OCI-M2 (cell line): ENCODE measurements around the gene FAM151A.

Source experiments
- DNase-seq: peaks from one replicate; lab custom pipeline; 2025; ENCODE audit not compliant: unreplicated experiment; lab: John Stamatoyannopoulos, UW

The FAM151A gene

DNA sequence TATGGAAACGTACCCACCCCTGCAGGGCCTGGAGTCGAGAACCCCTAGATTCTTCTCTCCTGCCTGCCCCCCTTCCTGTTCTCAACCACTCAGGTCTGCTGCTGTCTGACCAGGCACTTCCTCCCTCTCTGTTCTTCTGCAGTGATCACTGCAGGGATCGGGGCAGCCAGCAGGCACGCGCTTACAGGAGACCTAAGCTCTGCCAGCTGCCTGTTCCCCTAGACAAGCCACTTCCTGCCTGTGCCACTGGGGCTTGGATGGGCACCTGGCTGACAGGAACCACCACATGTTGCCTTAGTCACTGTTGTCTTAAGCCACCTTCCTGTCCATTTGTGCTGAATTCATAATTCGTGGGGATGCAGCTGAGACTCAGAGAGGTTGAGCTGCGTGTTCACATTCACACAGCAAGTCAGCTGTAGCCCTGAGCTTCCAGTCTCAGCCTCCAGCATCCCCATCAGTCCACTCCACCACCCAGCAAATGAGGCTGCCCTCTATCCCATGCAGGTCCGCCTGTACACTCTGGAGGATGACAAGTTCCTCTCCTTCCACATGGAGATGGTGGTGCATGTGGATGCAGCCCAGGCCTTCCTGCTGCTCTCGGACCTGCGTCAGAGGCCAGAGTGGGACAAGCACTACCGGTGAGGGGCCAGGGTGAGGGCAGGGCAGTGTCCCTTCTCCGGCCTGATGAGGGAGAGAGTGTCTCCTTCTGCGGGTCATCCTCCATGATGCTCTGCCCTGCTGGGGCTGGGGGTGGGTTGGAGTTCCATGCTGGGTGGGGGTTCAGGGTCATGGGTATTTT lies 18.6 kb downstream of the FAM151A start:
- no peak for DNase-seq

DNA sequence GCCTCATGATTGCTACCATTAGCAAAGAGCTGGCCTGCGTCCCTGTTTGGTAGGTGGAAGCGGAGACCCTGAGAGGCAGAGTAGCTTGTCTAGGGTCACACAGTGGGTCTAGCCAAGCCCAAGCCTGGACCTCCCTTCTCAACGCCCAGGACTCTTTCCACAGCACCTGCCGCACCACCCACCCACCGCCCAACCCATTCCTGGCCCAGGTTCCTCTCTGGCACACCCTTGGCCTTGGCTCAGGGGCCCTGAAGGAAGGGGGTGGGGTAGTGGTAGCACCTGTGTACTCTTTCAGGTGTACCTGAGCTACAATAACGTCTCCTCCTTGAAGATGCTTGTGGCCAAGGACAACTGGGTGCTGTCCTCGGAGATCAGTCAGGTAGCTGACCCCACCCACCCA lies 19.3 kb downstream of the FAM151A start:
- no peak for DNase-seq

DNA sequence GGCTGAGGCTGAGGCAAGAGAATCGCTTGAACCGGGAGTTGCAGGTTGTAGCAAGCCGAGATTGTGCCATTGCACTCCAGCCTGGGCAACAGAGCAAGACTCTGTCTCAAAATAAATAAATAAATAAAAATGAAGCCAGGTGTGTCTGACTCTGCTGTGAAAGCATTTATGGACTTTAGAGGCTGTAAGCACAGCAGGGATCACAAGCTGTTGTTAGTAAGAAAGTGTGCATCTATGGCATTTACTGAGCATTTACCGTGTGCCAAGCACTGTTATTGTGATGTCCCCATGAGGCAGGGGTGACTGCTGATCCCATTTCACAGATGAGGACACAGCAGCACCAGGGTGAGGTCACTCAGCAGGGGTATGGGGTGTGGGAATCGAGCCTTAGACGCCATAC lies 20.1 kb downstream of the FAM151A start:
- DNase-seq, result no peak

DNA sequence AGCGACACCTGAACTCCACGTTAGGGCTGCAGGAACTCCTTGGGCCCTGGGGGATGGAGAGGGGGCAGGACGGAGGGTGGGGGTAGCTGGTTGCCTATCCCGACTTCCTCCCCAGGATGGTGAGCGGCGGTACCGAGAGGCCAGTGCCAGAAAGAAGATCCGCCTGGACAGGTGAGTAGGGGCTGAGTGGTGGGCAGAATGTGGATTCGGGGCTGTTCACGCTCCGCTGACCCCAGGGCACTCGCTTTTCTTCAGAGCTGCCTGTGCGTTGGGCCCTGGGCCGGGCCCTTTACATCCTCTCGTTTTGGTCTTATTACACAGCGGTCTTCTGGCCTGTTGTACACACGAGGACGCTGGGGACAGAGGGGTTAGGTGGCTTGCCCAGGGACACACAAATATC lies 20.8 kb downstream of the FAM151A start:
- no peak for DNase-seq

DNA sequence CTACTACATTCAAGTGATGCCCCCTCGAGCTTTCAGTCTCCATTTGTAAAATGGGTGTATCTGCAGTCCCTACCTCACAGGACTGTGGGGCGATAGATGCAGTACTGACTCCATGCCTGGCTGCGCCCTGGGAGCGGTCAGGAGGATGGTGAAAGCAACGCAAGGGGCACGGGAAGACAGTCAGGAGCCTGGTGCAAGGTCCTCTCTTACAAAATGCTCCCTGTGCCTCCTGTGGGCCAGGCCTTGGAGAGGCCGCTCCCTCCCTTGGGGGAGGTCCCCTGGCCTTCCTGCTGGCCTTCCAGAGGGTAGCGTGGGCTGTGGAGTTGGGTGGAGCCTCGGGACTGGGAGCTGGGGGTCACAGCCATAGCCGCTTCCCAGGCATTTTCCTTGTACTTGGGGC lies 21.6 kb downstream of the FAM151A start:
- DNase-seq, result no peak

DNA sequence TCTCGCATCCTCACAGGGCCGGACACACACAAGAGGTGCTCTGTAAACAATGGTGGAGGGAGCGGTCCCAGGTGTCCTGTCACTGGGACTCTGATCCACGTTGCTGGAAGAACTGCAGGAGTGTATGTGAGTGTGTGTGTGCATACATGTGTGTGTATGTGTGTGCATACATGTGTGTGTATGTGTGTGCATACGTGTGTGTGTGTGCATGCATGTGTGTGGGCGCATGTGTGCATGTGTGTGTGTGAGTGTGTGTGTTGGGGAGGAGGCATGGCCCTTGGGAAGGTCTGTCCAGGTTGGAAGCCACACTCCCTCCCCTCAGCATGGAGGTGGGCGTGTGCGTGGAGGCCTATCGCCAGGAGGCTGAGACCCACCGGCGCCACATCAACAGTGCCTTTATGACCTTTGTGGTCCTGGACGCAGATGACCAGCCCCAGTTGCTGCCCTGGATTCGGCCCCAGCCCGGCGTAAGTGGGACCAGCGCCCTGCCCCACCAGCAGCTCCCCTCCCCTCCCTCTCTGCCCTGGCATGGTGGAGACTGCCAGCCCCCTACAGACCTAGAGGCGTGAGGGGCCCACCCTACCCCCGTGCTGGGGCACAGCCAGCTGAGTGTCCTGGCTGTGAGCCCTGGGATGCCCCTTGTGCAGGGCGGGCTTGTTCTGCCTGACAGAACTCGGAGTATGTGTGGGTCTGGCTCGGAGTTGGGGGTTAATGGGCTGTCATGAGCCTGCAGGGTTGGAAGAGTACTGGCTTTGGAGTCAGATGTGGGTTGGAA lies 22.2 kb downstream of the FAM151A start:
- no peak for DNase-seq

DNA sequence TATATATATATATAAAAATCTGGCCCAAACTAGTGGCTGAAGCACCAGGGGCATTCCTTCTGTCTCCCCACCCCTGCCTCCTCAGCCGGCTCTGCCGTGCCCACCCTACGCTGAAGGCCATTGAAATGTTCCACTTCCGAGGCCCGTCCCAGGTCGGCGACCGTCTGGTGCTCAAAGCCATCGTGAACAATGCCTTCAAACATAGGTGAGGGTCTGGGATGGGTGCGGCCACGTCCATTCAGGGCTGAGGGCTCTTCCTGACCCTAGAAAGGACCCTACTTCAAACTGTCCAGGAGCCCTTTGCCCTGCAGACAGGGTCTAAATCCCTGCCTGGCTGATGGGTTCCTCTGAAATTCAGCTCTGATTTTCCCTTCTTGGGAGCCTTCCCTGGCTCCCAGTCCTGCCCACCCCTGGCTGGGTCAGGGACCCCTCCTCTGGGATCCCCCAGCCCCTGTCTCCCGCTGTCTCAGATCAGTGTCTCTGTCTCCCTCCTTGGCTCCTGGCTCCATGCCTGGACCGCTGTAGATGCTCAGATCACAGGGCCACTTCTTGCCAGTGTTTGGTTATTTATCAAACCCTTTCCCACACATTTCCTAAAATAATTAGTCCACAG lies 24.0 kb downstream of the FAM151A start:
- no peak for DNase-seq

DNA sequence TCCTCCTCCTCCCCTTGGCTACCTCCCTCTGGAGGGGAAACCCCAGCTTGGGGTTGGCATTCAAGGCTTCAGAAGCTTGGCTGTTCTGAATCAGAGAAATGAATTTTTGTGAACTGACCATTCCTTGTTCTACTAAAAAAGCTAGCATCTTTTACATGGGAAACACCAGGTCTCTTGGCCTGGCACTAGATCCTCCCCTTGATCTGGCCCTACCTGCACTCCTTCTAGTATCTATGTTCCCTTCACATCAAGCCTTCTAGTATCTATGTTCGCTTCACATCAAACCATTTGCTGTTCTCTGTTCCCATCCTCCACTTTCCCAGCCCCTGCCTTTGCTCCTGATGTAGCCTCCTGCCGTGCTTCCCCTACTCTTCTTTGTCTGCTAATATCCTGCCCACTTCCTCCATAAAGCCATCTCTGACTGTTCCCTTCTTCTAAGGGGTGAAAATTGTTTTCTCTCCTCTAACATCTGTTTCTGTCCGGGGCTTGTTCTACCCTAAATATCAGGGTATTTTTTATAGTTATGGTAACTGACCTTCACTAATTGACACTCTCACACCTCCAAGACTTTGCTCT lies 25.8 kb downstream of the FAM151A start:
- DNase-seq, result no peak

DNA sequence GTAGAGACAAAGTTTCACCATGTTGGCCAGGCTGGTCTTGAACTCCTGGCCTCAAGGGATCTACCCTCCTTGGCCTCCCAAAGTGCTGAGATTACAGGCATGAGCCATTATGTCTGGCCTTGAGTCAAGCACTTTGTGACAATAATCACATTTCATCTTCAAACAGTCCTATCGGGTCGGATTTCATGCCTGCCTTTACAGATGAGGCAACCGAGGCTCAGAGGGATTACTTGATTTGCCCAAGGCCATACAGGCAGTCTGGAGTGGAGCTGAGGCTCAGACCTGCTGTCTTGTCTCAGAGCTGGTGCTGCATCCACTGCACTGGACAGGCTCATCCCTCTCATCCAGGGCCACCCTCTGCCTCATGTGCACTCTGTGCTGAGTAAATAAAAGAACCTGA lies 26.6 kb downstream of the FAM151A start:
- DNase-seq, result no peak

DNA sequence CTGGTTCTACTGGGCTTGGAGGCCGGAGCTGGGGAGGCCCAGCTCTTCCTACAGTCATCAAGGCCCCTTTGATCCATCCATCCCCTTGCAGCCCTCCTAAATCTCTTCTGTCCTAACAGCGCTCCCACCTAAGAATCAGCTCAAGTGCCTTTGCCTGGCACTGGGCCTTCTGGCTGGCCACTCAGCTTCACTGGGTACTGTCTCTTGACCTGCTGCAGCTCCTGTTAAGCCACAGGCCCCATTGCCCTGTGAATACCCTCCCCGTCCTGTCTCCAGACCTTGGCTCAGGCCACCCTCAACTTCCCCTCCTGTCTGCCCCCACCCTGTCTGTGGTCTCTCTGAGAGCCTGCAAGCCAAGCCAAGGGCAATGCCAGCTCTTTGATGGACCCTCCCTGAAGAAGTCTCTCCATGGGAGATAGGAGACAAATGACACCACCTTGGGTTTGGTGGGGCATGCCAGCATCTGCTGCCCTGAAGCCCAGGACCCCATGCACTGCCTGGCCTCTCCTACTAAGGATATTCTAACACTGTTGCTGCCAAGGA lies 27.3 kb downstream of the FAM151A start:
- DNase-seq, result no peak

DNA sequence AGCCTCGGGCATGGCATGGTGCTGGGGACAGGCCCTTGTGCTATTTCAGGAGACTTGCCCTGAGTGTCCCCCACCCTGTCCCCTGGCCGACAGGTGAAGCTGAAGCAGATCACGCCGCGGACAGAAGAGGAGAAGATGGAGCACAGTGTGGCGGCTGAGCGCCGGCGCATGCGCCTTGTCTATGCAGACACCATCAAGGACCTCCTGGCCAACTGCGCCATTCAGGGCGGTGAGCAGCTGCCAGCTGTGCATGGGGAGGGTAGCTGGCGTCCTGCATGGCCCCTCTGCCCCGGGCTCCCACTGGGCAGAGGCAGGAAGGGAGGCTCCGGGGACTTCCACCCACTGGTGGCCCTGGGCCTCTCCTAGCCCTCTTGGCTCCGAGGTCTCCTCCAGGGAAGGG lies 28.9 kb downstream of the FAM151A start:
- DNase-seq, result no peak

DNA sequence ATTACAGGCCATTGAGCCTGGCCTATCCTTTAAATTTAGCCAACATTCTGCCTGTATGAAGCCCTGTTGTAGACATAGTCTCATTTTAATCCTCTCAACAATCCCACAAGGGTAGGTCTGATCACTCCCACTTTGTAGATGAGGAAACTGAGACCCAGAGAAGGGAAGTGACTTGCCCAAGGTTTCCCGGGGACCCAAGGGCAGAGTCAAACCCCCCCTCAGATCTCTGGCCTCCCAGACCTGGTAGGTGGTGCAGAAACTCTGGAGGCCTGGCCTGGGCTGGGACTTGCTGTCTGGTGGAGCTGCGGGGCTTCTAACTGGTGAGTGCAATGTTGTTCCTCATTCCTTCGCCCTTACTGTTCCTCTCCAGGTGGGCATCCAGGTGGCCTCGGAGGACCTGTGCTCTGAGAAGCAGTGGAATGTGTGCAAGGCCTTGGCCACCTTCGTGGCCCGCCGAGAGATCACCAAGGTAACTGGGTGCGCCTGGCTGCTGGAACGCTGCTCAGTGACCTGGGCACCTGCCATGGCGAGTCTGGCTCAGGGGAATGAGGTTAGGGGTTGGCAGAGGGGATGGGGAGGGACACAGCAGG lies 29.7 kb downstream of the FAM151A start:
- no peak for DNase-seq

DNA sequence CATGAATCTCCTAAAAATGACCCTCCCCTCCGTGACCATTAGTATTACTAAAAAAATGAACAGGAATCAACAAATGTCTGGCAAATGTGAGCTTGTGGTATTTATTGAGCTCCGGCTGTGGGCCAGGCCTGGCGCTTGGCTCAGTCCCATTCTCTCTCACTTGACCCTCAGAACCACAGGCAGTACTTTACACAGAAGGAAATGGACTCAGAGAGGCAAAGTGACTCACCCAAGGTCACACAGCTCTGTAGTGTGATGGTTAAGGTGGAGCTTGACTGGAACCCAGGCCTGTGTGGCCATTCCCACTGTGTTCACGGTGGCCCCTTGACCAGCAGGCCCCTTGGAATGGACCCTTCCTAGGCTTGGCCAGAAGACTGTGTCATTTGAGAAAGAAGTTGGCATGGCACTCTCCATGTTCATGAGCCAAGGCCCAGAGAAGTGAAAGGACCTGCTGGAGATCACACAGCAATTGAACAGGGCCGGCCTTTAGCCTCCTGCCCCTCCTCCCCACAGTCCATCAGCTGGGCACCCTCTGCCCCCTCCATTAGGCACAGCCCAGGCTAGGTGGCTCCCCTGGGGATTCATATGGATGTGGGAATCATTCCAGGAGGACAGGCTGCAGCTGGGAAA lies 32.1 kb downstream of the FAM151A start:
- no peak for DNase-seq

DNA sequence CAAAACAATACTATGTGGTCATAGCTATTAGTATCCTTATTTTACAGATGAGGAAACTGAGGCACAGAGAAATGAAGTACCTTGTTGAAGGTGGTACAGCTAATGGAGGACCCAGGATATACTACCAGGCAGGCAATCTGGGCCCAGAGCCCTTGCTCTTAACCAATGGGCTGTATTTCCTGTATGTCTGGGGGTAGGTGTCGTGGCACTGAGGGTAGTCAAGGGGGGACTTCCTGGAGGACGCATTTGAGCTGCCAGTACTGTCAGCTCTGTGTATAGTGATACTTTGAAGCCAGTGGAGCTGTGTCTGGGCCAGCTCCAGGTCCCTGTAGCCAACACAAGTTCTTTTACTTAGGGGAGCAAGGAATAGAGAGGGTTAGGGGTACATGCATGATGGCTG lies 34.9 kb downstream of the FAM151A start:
- no peak for DNase-seq

DNA sequence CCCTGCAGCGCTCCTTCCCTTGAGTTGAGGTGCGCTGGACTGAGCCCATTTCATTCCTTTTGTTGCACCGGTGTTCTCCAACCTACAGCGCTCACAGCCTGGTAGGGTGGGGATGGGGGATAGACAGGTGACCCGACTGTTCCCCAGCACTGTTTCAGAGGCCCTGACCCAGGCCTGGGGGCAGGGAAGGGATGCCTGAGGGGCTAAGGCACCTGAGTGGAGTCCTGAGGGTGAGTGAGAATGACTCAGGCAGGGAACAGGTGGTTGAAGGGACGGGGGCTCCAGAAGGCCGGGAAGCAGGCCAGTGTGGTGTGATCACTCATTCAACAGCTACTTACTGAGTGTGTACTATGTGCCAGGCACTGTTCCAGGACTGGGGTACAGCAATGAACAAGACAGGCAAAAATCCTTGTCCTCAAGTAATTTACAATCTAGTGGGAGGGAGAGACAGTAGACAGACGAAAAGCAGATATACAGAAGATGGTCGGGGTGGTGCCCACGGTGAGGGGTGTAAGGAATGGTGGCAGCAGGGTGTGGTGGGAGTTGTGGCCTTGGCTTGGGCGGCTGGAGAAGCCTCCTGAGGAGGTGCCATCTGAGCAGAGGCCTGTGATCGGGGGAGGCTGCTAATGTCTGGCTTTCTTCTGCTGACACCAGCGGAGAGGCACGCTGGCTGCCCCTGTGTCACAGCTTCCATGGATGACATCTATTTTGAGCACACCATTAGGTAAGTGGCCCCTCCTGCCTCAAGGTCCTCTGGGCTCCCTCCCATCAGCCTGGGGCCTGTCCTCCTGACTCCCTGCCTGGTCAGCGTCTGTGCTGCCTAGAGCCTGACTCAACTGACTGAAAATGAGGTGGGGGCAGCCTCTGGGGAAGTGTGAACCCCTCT lies 37.9 kb downstream of the FAM151A start:
- no peak for DNase-seq

DNA sequence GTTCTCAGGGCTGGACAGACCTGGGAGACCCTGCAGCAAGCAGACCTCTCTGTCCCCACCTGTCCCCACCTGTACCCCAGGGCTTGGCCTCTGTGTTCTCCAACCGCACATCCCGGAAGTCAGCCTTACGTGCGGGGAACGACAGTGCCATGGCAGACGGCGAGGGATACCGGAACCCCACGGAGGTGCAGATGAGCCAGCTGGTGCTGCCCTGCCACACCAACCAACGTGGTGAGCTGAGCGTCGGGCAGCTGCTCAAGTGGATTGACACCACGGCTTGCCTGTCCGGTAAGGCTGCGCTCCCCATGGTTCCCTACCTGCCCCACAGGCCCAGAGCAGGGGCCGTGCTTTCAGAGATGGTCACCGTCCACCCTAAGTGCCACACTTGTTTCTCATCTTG lies 38.8 kb downstream of the FAM151A start:
- no peak for DNase-seq

DNA sequence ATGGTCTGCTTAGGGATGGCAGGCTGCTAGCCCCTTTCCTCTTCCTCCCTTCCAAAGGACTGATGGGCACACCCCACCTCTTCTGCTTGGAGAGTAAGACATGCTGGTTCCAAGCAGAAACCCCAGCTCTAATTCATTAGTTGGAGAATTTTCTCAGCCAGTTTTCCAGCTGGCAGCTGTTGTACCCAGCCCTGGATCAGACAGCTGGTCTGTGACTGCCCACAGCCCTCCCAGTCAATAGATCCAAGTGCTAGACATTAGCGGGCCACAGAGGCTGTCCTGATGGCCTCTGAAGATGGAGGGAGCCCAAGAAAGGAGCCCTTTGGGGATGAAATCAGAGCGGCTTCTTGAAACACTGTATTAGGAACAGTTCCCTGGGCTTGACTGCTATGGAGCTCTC lies 39.5 kb downstream of the FAM151A start:
- DNase-seq, result no peak

DNA sequence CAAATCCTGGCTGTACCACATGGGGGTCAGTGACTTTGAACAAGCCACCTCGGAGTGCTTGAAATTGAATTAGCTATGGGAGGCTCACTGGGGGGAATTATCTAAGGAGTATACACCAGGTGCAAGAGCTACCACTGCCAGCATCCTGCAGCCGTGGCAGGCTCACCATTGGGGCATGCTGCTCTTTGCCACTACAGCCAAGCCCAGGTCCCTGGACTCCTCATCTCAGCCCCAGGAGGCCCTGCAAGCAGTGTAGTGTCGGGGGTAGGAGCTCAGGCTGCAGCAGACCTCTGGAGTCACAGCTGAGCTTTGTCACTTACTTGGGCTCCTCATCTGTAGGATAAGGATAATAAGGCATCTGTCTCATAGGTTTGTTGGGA lies 40.0 kb downstream of the FAM151A start:
- no peak for DNase-seq

DNA sequence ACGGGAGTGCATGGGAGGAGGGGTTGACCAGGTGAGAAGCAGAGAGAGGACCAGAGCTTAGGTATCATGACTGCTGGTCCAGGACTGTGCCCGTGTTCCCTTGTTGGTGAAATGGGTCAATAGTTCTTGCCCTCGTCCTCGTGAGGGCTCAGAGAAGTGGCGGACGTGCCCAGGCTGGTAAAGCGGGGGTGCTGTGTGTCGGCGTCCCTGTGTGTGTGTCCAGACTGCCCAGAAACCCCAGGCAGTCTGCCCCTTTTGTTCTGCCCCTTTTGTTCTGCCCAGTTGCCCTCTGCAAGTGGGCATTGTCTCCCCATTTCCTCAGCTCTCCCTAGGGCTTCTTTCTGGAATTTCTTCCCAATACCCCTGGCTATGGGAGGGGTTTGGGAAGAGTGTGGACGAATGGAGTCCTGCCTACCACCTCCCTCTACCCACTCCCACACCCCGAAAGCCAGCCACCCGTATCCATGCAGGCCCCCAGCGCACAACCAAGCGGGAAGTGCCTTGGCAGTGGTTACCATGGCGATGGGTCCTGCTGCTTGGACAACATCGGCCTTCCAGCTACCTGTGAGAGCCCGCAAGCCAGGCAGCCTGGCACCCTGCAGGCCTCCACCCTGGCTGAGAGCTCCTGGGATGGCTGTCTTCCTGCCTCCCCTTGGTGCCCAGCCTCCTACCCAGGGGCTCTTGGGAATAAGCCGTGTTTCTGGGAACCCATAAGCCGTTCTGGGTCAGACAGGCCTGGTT lies 40.6 kb downstream of the FAM151A start:
- no peak for DNase-seq
